GM23338 (cell line): ENCODE data around the gene PDCD7. TPM values are rescaled to one million over a fixed set of nuclear protein-coding genes. Genes with fewer than 3 reads are reported as not detected.

Experiments
- ATAC-seq: fragments of 200-7000 bp; cut with Tn5 transposase; 3 replicates; pipeline ENCODE4 v1.9.1; 2020
- DNase-seq: peaks from one replicate; pipeline ENCODE4 v3.0.0-alpha.2; 2015; ENCODE audit warnings: low spot score
- H2AFZ ChIP-seq: fragments of 200-600 bp; sonication (generic); 2 replicates; pipeline ENCODE4 v1.8.0; 2016; ENCODE audit warnings: antibody characterized with exemption, mild to moderate bottlenecking, moderate library complexity
- H3F3A ChIP-seq: fragments of 200-600 bp; sonication (generic); replicated peaks from 2 replicates; pipeline ENCODE4 v1.8.0; 2017; ENCODE audit warnings: antibody characterized with exemption, mixed run types, low read depth
- H3K27ac ChIP-seq: fragments of 200-600 bp; sonication (generic); 2 replicates; pipeline ENCODE4 v1.6.1; 2016; ENCODE audit warnings: low read depth
- H3K27me3 ChIP-seq: fragments of 200-600 bp; sonication (generic); 2 replicates; pipeline ENCODE4 v1.8.0; 2016; ENCODE audit warnings: mild to moderate bottlenecking, mixed run types, moderate library complexity; ENCODE audit not compliant: insufficient read depth
- H3K36me3 ChIP-seq: fragments of 200-600 bp; sonication (generic); 2 replicates; pipeline ENCODE4 v1.8.0; 2016; ENCODE audit warnings: mild to moderate bottlenecking; ENCODE audit not compliant: insufficient read depth
- H3K4me1 ChIP-seq: fragments of 200-600 bp; sonication (generic); 2 replicates; pipeline ENCODE4 v1.8.0; 2016; ENCODE audit warnings: mild to moderate bottlenecking, moderate library complexity; ENCODE audit not compliant: insufficient read depth
- H3K4me2 ChIP-seq: fragments of 200-600 bp; sonication (generic); 2 replicates; pipeline ENCODE4 v1.7.1; 2017; ENCODE audit warnings: mixed run types
- H3K4me3 ChIP-seq: fragments of 200-600 bp; sonication (generic); 2 replicates; pipeline ENCODE4 v1.6.1; 2016; ENCODE audit warnings: mixed run types
- H3K79me2 ChIP-seq: fragments of 200-600 bp; sonication (generic); replicated peaks from 2 replicates; pipeline ENCODE4 v1.8.0; 2017; ENCODE audit warnings: mild to moderate bottlenecking; ENCODE audit not compliant: insufficient read depth
- H3K9me2 ChIP-seq: fragments of 200-600 bp; sonication (generic); 2 replicates; pipeline ENCODE4 v1.8.0; 2017; ENCODE audit not compliant: insufficient read depth
- H4K20me1 ChIP-seq: fragments of 200-600 bp; sonication (generic); replicated peaks from 2 replicates; pipeline ENCODE4 v1.8.0; 2017; ENCODE audit warnings: mild to moderate bottlenecking; ENCODE audit not compliant: insufficient read depth
- H3K27ac Mint-ChIP-seq: 2 replicates; pipeline ENCODE4 v1.8.0; 2020; ENCODE audit warnings: inconsistent platforms, mild to moderate bottlenecking, moderate library complexity, mixed read lengths
- H3K27me3 Mint-ChIP-seq: 3 replicates; pipeline ENCODE4 v1.8.0; 2022; ENCODE audit warnings: low read depth, mild to moderate bottlenecking, moderate library complexity, mixed read lengths, inconsistent platforms; ENCODE audit not compliant: insufficient read depth, poor library complexity
- H3K36me3 Mint-ChIP-seq: 3 replicates; pipeline ENCODE4 v1.8.0; 2021; ENCODE audit warnings: low read depth, mild to moderate bottlenecking, inconsistent platforms, moderate library complexity, mixed read lengths
- H3K4me1 Mint-ChIP-seq: 3 replicates; pipeline ENCODE4 v1.8.0; 2020; ENCODE audit warnings: mild to moderate bottlenecking, inconsistent platforms, mixed read lengths
- H3K4me3 Mint-ChIP-seq: 3 replicates; pipeline ENCODE4 v1.8.0; 2021; ENCODE audit warnings: moderate library complexity, mild to moderate bottlenecking, inconsistent platforms, mixed read lengths
- H3K9me3 Mint-ChIP-seq: 3 replicates; pipeline ENCODE4 v1.8.0; 2020; ENCODE audit warnings: moderate library complexity, mild to moderate bottlenecking, inconsistent platforms, mixed read lengths
- CREB1 ChIP-seq: fragments of 250-450 bp; sonication (Bioruptor Pico); IDR thresholded peaks from 2 replicates; pipeline ENCODE4 v1.5.0; 2020; ENCODE audit warnings: low read depth, mild to moderate bottlenecking, moderate library complexity
- CTCF ChIP-seq, 2 experiments: fragments of 200-600 bp in 1 of 2; sonication (generic) in 1 of 2; conservative IDR thresholded peaks; 2 replicates each; pipeline versions ENCODE4 v1.5.1 to v1.6.1; 2016 to 2017; ENCODE audit warnings: antibody characterized with exemption in 2 of 2, low read depth in 2 of 2, mild to moderate bottlenecking in 2 of 2, moderate library complexity in 1 of 2
- EZH2 ChIP-seq: fragments of 200-600 bp; sonication (generic); IDR thresholded peaks from one replicate; pipeline ENCODE4 v1.8.0; 2017; ENCODE audit warnings: antibody characterized with exemption, mild to moderate bottlenecking, low read depth; ENCODE audit not compliant: unreplicated experiment
- EZH2phosphoT487 ChIP-seq: fragments of 200-600 bp; sonication (generic); IDR thresholded peaks from one replicate; pipeline ENCODE4 v1.8.1; 2018; ENCODE audit warnings: antibody characterized with exemption; ENCODE audit not compliant: unreplicated experiment
- JUNB ChIP-seq: IDR thresholded peaks from one replicate; pipeline ENCODE4 v1.6.1; 2016; ENCODE audit warnings: antibody characterized with exemption; ENCODE audit not compliant: unreplicated experiment
- NANOG ChIP-seq: IDR thresholded peaks from 2 replicates; pipeline ENCODE4 v1.6.1; 2016; ENCODE audit warnings: antibody characterized with exemption, borderline replicate concordance
- POLR2AphosphoS5 ChIP-seq: IDR thresholded peaks from 2 replicates; pipeline ENCODE4 v1.6.1; 2016; ENCODE audit warnings: antibody characterized with exemption, low read depth
- STAT1 ChIP-seq: IDR thresholded peaks from one replicate; pipeline ENCODE4 v1.6.1; 2016; ENCODE audit warnings: antibody characterized with exemption; ENCODE audit not compliant: unreplicated experiment
- ZNF114 ChIP-seq: fragments of 250-450 bp; sonication (Bioruptor Pico); IDR thresholded peaks from 2 replicates; pipeline ENCODE4 v1.5.0; 2020; ENCODE audit warnings: mild to moderate bottlenecking, moderate library complexity
- ZNF331 ChIP-seq: fragments of 250-450 bp; sonication (Bioruptor Pico); IDR thresholded peaks from 2 replicates; pipeline ENCODE4 v1.5.0; 2020; ENCODE audit warnings: low read depth, mild to moderate bottlenecking, moderate library complexity
- polyA plus RNA-seq: library from polyadenylated mRNA; unstranded; fragments of >200 nt; fragmentation: Nextera tagmentation; extraction: Ambion mirVana; gene quantifications from 2 replicates; pipeline ENCODE4 v1.2.1, GENCODE V29; 2016
- total RNA-seq: library from RNA; depleted of rRNA; stranded (reverse); fragments of >200 nt; shearing (Covaris generic); gene quantifications from 2 replicates; pipeline ENCODE4 v1.2.3, GENCODE V29; 2014
- TF ChIP-seq, protein P1 (sequence below): IDR thresholded peaks from 2 replicates; pipeline ENCODE4 v1.6.1; 2016; ENCODE audit warnings: antibody characterized with exemption

PDCD7 gene
- total and polyA plus RNA-seq, 2 experiments from 2014 or later, result 16.8 to 21.2 TPM

GRCh38 chr15:65101411-65101890 lies 32.2 kb downstream of the PDCD7 start:
- no peaks in the 10 kb centered on the region; the same call in 1 of the 2 replicates for H4K20me1 ChIP-seq
- no peak overlapping the region; the same call in 1 of the 2 replicates for H3K27ac ChIP-seq
- peaks cover 4% of the 10 kb centered on the region; the same call in 1 of the 3 replicates for H3K4me1 Mint-ChIP-seq
- peaks cover 5% of the 10 kb centered on the region; the same call in 1 of the 2 replicates for H3K4me1 ChIP-seq
- H3K27me3 ChIP-seq, result peaks cover 13% of the 10 kb centered on the region
- peak overlapping the region; percentile 66 for H3K4me3 ChIP-seq
- H3K27me3 Mint-ChIP-seq, result peaks cover 17% of the 10 kb centered on the region
- ATAC-seq, result peak; percentile 78
- TF ChIP-seq CTCF (conservative IDR thresholded peaks at IDR 0.05; ENCODE audit: low read depth in 2 of 2) (peak; percentile 94 to 99), ZNF331 (no peak)
- H2AFZ ChIP-seq, result peak overlapping the region; percentile 88
- peak; percentile 95 for DNase-seq
- no peaks in the 10 kb centered on the region for H3K9me3 Mint-ChIP-seq
- H3K79me2 ChIP-seq, result no peaks in the 10 kb centered on the region
- peak overlapping the region; percentile 68 for H3K27ac Mint-ChIP-seq
- no peaks in the 10 kb centered on the region for H3K9me2 ChIP-seq
- H3K4me2 ChIP-seq, result peak overlapping the region; percentile 86
- H3K36me3 ChIP-seq, result no peaks in the 10 kb centered on the region
- peak overlapping the region; percentile 87 for H3K4me3 Mint-ChIP-seq
- no peaks in the 10 kb centered on the region for H3K36me3 Mint-ChIP-seq
- no peaks in the 10 kb centered on the region for H3F3A ChIP-seq

DNA sequence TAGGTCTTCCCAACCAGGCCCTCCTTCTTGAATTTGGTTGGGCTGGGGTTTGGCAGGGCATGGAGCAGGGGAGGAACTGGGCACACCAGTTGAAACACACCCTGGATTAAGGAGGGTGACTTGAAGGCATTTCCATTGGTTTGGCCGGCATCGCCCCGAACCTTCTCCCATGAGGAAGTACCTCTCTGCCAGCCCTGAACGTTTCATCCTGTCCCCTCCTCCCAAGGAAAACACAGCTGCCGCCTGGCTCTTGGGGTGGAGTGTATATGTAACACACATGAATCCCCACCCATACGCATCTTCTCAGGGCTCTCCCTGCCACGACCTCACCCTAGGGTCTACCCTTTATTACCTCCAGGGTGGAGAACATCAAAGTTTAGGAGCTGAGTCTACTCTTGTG lies 33.2 kb downstream of the PDCD7 start:
- no peaks in the 10 kb centered on the region for H3K9me3 Mint-ChIP-seq
- no peaks in the 10 kb centered on the region for H3K9me2 ChIP-seq
- no peak overlapping the region for H3K4me3 Mint-ChIP-seq
- no peak overlapping the region for H3K27ac ChIP-seq
- no peaks in the 10 kb centered on the region; the same call in 1 of the 2 replicates for H4K20me1 ChIP-seq
- H3F3A ChIP-seq, result no peaks in the 10 kb centered on the region
- DNase-seq (no peak), ATAC-seq (no peak)
- H3K4me1 Mint-ChIP-seq, result peaks cover 4% of the 10 kb centered on the region; the same call in 1 of the 3 replicates
- H3K27ac Mint-ChIP-seq, result no peak overlapping the region
- H3K27me3 ChIP-seq, result peaks cover 13% of the 10 kb centered on the region
- peaks cover 5% of the 10 kb centered on the region; the same call in 1 of the 2 replicates for H3K4me1 ChIP-seq
- H3K36me3 ChIP-seq, result no peaks in the 10 kb centered on the region
- H2AFZ ChIP-seq, result no peak overlapping the region
- no peak overlapping the region for H3K4me3 ChIP-seq
- no peak overlapping the region for H3K4me2 ChIP-seq
- H3K79me2 ChIP-seq, result no peaks in the 10 kb centered on the region
- peaks cover 17% of the 10 kb centered on the region for H3K27me3 Mint-ChIP-seq
- H3K36me3 Mint-ChIP-seq, result no peaks in the 10 kb centered on the region
- TF ChIP-seq ZNF331 (no peak), JUNB (no peak), POLR2AphosphoS5 (no peak), ZNF114 (no peak), NANOG (no peak), STAT1 (no peak), EZH2phosphoT487 (no peak), EZH2 (no peak), CTCF (conservative IDR thresholded peaks at IDR 0.05; ENCODE audit: low read depth in 2 of 2) (no peak), CREB1 (CRISPR knock-in tag) (no peak)
- TF ChIP-seq, protein P1, sequence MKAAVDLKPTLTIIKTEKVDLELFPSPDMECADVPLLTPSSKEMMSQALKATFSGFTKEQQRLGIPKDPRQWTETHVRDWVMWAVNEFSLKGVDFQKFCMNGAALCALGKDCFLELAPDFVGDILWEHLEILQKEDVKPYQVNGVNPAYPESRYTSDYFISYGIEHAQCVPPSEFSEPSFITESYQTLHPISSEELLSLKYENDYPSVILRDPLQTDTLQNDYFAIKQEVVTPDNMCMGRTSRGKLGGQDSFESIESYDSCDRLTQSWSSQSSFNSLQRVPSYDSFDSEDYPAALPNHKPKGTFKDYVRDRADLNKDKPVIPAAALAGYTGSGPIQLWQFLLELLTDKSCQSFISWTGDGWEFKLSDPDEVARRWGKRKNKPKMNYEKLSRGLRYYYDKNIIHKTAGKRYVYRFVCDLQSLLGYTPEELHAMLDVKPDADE, result no peak
